GM08714 (cell line): ENCODE data around the gene RPGRIP1L.

Source experiments
- H3K4me3 ChIP-seq: fragments of 200-500 bp; sonication (Bioruptor generic); 2 replicates; pipeline ENCODE4 v1.5.1; 2014; ENCODE audit warnings: mild to moderate bottlenecking, low read length, inconsistent platforms
- ZNF274 ChIP-seq: IDR thresholded peaks from 2 replicates; pipeline ENCODE4 v1.6.1; 2012; ENCODE audit warnings: mild to moderate bottlenecking, low read depth, low read length

RPGRIP1L gene

GRCh38 chr16:53580038-53580802, 123.4 kb downstream of the RPGRIP1L start:
- no peak overlapping the region for H3K4me3 ChIP-seq
- no peak for TF ChIP-seq ZNF274

- no peak overlapping the region for H3K4me3 ChIP-seq
- no peak for TF ChIP-seq ZNF274
Observed at GRCh38 chr16:53576904-53577303, 126.8 kb downstream of the RPGRIP1L start.

GRCh38 chr16:53576210-53576609, 127.4 kb downstream of the RPGRIP1L start:
- no peak overlapping the region for H3K4me3 ChIP-seq
- TF ChIP-seq ZNF274, result no peak

- no peak overlapping the region for H3K4me3 ChIP-seq
- no peak for TF ChIP-seq ZNF274
Observed at GRCh38 chr16:53571763-53572162, 131.9 kb downstream of the RPGRIP1L start.

GRCh38 chr16:53566552-53567245, 137.0 kb downstream of the RPGRIP1L start:
- H3K4me3 ChIP-seq, result no peak overlapping the region
- TF ChIP-seq ZNF274, result no peak

- no peak overlapping the region for H3K4me3 ChIP-seq
- TF ChIP-seq ZNF274, result no peak
Observed at GRCh38 chr16:53565296-53565863, 138.3 kb downstream of the RPGRIP1L start.

GRCh38 chr16:53563426-53563825, 140.2 kb downstream of the RPGRIP1L start:
- H3K4me3 ChIP-seq, result no peak overlapping the region
- TF ChIP-seq ZNF274, result no peak

GRCh38 chr16:53561101-53561888, 142.4 kb downstream of the RPGRIP1L start:
- no peak for TF ChIP-seq ZNF274
- H3K4me3 ChIP-seq, result no peak overlapping the region

- H3K4me3 ChIP-seq, result no peak overlapping the region
- no peak for TF ChIP-seq ZNF274
Observed at GRCh38 chr16:53559270-53559951, 144.2 kb downstream of the RPGRIP1L start.

GRCh38 chr16:53558710-53559109, 144.9 kb downstream of the RPGRIP1L start:
- H3K4me3 ChIP-seq, result no peak overlapping the region
- TF ChIP-seq ZNF274, result no peak

GRCh38 chr16:53556521-53556920, 147.1 kb downstream of the RPGRIP1L start:
- H3K4me3 ChIP-seq, result no peak overlapping the region

GRCh38 chr16:53549970-53550690, 153.5 kb downstream of the RPGRIP1L start:
- no peak overlapping the region for H3K4me3 ChIP-seq
- TF ChIP-seq ZNF274, result no peak

More at GRCh38 chr16:53556521-53556920, 147.1 kb downstream of the RPGRIP1L start:
- no peak for TF ChIP-seq ZNF274
